ENCODE results near the gene RRM2. TPM values are rescaled to one million over a fixed set of nuclear protein-coding genes. Genes with fewer than 3 reads are reported as not detected.

RRM2 gene
- total and polyA plus RNA-seq, 2 of the 4 experiments (the other 2 are of a cell fraction), result 53.6 to 68.5 TPM

- TF ChIP-seq, protein P1, sequence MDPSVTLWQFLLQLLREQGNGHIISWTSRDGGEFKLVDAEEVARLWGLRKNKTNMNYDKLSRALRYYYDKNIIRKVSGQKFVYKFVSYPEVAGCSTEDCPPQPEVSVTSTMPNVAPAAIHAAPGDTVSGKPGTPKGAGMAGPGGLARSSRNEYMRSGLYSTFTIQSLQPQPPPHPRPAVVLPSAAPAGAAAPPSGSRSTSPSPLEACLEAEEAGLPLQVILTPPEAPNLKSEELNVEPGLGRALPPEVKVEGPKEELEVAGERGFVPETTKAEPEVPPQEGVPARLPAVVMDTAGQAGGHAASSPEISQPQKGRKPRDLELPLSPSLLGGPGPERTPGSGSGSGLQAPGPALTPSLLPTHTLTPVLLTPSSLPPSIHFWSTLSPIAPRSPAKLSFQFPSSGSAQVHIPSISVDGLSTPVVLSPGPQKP (IDR thresholded peaks at IDR 0.05; ENCODE audit: borderline replicate concordance, low read depth, low read length), result no peak
- no peak for TF ChIP-seq NFE2L2 (IDR thresholded peaks at IDR 0.05; ENCODE audit: low read depth, low read length)
Observed at GRCh38 chr2:10073706-10074105, 48.8 kb upstream of the RRM2 start (continued).

DNA sequence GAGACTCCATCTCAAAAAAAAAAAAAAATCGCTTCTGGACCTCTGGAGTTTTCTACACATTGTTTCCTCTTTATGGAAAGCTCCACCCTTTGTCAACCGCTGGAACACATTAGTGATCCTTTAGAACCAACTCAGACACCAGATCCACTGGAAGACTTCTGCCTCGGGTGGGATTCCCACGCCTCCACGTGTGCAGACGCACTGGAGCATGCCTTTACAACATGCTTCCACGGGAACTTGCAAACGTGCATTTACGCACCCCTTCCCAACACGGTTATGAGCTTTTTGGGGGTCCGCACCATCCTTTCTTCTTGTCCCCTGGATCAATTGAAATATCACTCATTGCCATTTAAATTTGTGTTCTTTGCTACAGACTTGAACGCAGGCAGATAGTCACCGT lies 47.4 kb upstream of the RRM2 start:
- ChIA-PET POLR2A (ENCODE audit: unreplicated experiment) (no interaction called here), CTCF (interaction anchor here (0.6 to 0.9 kb wide), 2 partner anchors 36 to 360 kb away, joined by 3 read pairs; no protein-coding TSS in a partner anchor)
- H3K4ac ChIP-seq (ENCODE audit: low read depth, low read length), result no peak overlapping the region
- no peak overlapping the region for H2BK120ac ChIP-seq (ENCODE audit: low read depth, low read length)
- H3K9me1 ChIP-seq (ENCODE audit: insufficient read depth, low read length), result no peaks in the 10 kb centered on the region; the same call in 1 of the 2 replicates
- ATAC-seq (ENCODE audit: low read depth) (no peak), DNase-seq (no peak)
- no peak overlapping the region for H2BK5ac ChIP-seq (ENCODE audit: low read depth, low read length, poor library complexity, severe bottlenecking)
- no peak overlapping the region for H3K27ac ChIP-seq (ENCODE audit: insufficient read depth, low read length)
- no peak overlapping the region for H3K9ac ChIP-seq (ENCODE audit: low read depth, low read length)
- BruUV-seq (replicated peaks), result no TSS peak
- dilution Hi-C loops (cut with HindIII; ENCODE audit: low sequenced_read_pairs, unreplicated experiment), result no loop called here
- no peak overlapping the region for H4K91ac ChIP-seq (ENCODE audit: insufficient read depth, low read depth, low read length)
- no peak overlapping the region for H2BK20ac ChIP-seq (ENCODE audit: low read depth, low read length)
- H3K14ac ChIP-seq (replicated peaks; ENCODE audit: low read depth, low read length), result no peak overlapping the region
- intact Hi-C loops (cut with micrococcal nuclease), result loop anchor here (10.0 kb wide), 1 partner anchor 330 kb away; no protein-coding TSS in a partner anchor
- H3K27me3 ChIP-seq (ENCODE audit: control insufficient read depth, insufficient read depth, low read length), result peaks cover 44% of the 10 kb centered on the region
- no peak overlapping the region for H3K23ac ChIP-seq (ENCODE audit: low read depth, low read length)
- peak overlapping the region; percentile 43 for H2AFZ ChIP-seq (replicated peaks; ENCODE audit: low read length, poor library complexity)
- H3K4me1 ChIP-seq (ENCODE audit: control insufficient read depth, insufficient read depth, low read length), result 0 out of 2 replicates have a peak, but pooled peaks cover 2% of the 10 kb centered on the region
- H3K4me3 ChIP-seq (ENCODE audit: insufficient read depth, low read depth, low read length), result no peak overlapping the region
- peaks cover 6% of the 10 kb centered on the region; the same call in 1 of the 2 replicates for H4K20me1 ChIP-seq (ENCODE audit: insufficient read depth, low read length)
- no peak overlapping the region for H4K5ac ChIP-seq (ENCODE audit: low read depth, low read length)
- 78% methylated on average over 12 of the region's 13 CpGs; no CpG with 5 or more reads in 1 of the 2 experiments for WGBS, 2 experiments (ENCODE audit: extremely low coverage in 2 of 2, insufficient read length in 1 of 2)
- H3K18ac ChIP-seq (ENCODE audit: low read depth, low read length), result no peak overlapping the region
- H3K56ac ChIP-seq (ENCODE audit: extremely low read depth, insufficient read depth, low read length), result no peak overlapping the region
- no peak overlapping the region for H2AK9ac ChIP-seq (replicated peaks; ENCODE audit: low read depth, low read length, poor library complexity)
- in situ Hi-C loops (cut with MboI; ENCODE audit: low sequenced_read_pairs), result loop anchor here (5.0 to 10.0 kb wide), 2 partner anchors 357 to 590 kb away; no protein-coding TSS in a partner anchor
- no peaks in the 10 kb centered on the region for H3K36me3 ChIP-seq (ENCODE audit: control insufficient read depth, insufficient read depth, low read length)
- no peak overlapping the region for H3K4me2 ChIP-seq (ENCODE audit: low read depth, low read length)
- H3K79me1 ChIP-seq (ENCODE audit: low read depth in 1 of 2, low read length in 2 of 2), result no peaks in the 10 kb centered on the region
- no peak overlapping the region for H2AK5ac ChIP-seq (ENCODE audit: low read depth, low read length)
- no peak overlapping the region for H2BK15ac ChIP-seq (ENCODE audit: low read depth, low read length)
- no peak overlapping the region for H4K8ac ChIP-seq (ENCODE audit: low read depth in 2 of 2, low read length in 2 of 2)
- H3K9me3 ChIP-seq (ENCODE audit: control insufficient read depth, insufficient read depth, low read length), result no peaks in the 10 kb centered on the region
- TF ChIP-seq RFX5 (IDR thresholded peaks at IDR 0.05; ENCODE audit: low read depth, low read length) (no peak), USF2 (IDR thresholded peaks at IDR 0.05; ENCODE audit: low read depth, low read length) (no peak), SMC3 (IDR thresholded peaks at IDR 0.05; ENCODE audit: low read depth, low read length) (no peak), CHD1 (IDR thresholded peaks at IDR 0.05; ENCODE audit: low read depth, low read length) (no peak), RCOR1 (IDR thresholded peaks at IDR 0.05; ENCODE audit: insufficient replicate concordance, low read length) (no peak), MXI1 (IDR thresholded peaks at IDR 0.05; ENCODE audit: borderline replicate concordance, low read depth, low read length) (no peak), BHLHE40 (IDR thresholded peaks at IDR 0.05; ENCODE audit: low read depth, low read length) (no peak), RAD21 (IDR thresholded peaks at IDR 0.05; ENCODE audit: low read length) (no peak), POLR2A (IDR thresholded peaks at IDR 0.05; ENCODE audit: low read depth, low read length) (no peak)
- TF ChIP-seq, protein P1 (IDR thresholded peaks at IDR 0.05; ENCODE audit: borderline replicate concordance, low read depth, low read length), result no peak
- TF ChIP-seq, protein P2, sequence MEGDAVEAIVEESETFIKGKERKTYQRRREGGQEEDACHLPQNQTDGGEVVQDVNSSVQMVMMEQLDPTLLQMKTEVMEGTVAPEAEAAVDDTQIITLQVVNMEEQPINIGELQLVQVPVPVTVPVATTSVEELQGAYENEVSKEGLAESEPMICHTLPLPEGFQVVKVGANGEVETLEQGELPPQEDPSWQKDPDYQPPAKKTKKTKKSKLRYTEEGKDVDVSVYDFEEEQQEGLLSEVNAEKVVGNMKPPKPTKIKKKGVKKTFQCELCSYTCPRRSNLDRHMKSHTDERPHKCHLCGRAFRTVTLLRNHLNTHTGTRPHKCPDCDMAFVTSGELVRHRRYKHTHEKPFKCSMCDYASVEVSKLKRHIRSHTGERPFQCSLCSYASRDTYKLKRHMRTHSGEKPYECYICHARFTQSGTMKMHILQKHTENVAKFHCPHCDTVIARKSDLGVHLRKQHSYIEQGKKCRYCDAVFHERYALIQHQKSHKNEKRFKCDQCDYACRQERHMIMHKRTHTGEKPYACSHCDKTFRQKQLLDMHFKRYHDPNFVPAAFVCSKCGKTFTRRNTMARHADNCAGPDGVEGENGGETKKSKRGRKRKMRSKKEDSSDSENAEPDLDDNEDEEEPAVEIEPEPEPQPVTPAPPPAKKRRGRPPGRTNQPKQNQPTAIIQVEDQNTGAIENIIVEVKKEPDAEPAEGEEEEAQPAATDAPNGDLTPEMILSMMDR (conservative IDR thresholded peaks at IDR 0.05; ENCODE audit: low read depth, low read length), result no peak
